ENCODE results near the gene BTG4.

The BTG4 gene

GRCh38 chr11:111512296-111513239 lies at the start of gene BTG4:
TSS of gene BTG4 (minus strand) at chr11:111512386. CDS start at chr11:111498776, 13,610 bp downstream.
- no peak for DNase-seq (ENCODE audit: low read depth in 2 of 2)

GRCh38 chr11:111561791-111562325 lies 49.7 kb upstream of the BTG4 start:
- DNase-seq (ENCODE audit: low read depth in 2 of 2), result no peak

GRCh38 chr11:111561306-111561705 lies 49.1 kb upstream of the BTG4 start:
- DNase-seq (ENCODE audit: low read depth in 2 of 2), result no peak

- no peak for DNase-seq (ENCODE audit: low read depth in 2 of 2)
Measured at GRCh38 chr11:111560800-111561199, 48.6 kb upstream of the BTG4 start.

- DNase-seq (ENCODE audit: low read depth in 2 of 2), result no peak
Measured at GRCh38 chr11:111559800-111560464, 47.7 kb upstream of the BTG4 start.

- no peak for DNase-seq (ENCODE audit: low read depth in 2 of 2)
Measured at GRCh38 chr11:111557425-111558111, 45.4 kb upstream of the BTG4 start.

- no peak for DNase-seq (ENCODE audit: low read depth in 2 of 2)
Measured at GRCh38 chr11:111555255-111555654, 43.1 kb upstream of the BTG4 start.

GRCh38 chr11:111554532-111554931 lies 42.3 kb upstream of the BTG4 start:
- DNase-seq (ENCODE audit: low read depth in 2 of 2), result no peak

GRCh38 chr11:111550258-111550657 lies 38.1 kb upstream of the BTG4 start:
- no peak for DNase-seq (ENCODE audit: low read depth in 2 of 2)

GRCh38 chr11:111549869-111550203 lies 37.6 kb upstream of the BTG4 start:
- DNase-seq (ENCODE audit: low read depth in 2 of 2), result no peak

GRCh38 chr11:111549196-111549868 lies 37.1 kb upstream of the BTG4 start:
- no peak for DNase-seq (ENCODE audit: low read depth in 2 of 2)

- DNase-seq (ENCODE audit: low read depth in 2 of 2), result no peak
Measured at GRCh38 chr11:111548525-111548924, 36.3 kb upstream of the BTG4 start.

GRCh38 chr11:111542606-111543275 lies 30.6 kb upstream of the BTG4 start:
- no peak for DNase-seq (ENCODE audit: low read depth in 2 of 2)

GRCh38 chr11:111541254-111542061 lies 29.3 kb upstream of the BTG4 start:
- no peak for DNase-seq (ENCODE audit: low read depth in 2 of 2)

- DNase-seq (ENCODE audit: low read depth in 2 of 2), result no peak
Measured at GRCh38 chr11:111540937-111541253, 28.7 kb upstream of the BTG4 start.

GRCh38 chr11:111540114-111540936 lies 28.1 kb upstream of the BTG4 start, which contains the start of gene LAYN:
TSS of gene LAYN (plus strand) at chr11:111540720. CDS start at chr11:111540844, 124 bp downstream.
- DNase-seq (ENCODE audit: low read depth in 2 of 2), result no peak

GRCh38 chr11:111539426-111540113 lies 27.4 kb upstream of the BTG4 start:
- DNase-seq (ENCODE audit: low read depth in 2 of 2), result no peak

- DNase-seq (ENCODE audit: low read depth in 2 of 2), result no peak
Measured at GRCh38 chr11:111538407-111539114, 26.4 kb upstream of the BTG4 start.

Measured in stimulated activated CD4-positive, alpha-beta T cell treated with anti-CD3 and anti-CD28 coated beads, Interleukin-1b, Interleukin-23, amount 100 ng/mL, for 1 hour (primary cell).